ENCODE results near the gene TTC28.

The TTC28 gene

DNA sequence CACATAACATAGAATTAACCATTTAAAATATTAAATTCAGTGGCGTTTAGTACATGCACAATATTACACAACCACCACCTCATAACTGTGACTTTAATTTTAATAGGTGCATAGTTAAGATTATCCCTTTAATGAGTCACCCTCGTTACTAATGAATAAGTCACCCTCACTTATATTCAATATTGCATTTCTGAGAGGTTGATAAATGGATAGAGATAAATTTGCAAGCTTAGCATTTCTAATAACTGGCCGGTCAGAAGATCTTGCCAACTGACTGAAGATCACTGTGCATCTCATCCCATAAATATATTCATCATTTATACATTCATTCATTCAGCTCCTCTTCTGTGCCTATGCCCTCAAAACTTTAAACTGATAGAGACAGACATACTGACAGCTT, 243.7 kb downstream of the TTC28 start:
- H3K27me3 Mint-ChIP-seq (ENCODE audit: low read depth), result no peaks in the 10 kb centered on the region
- no peak overlapping the region for H3K4me3 Mint-ChIP-seq
- TF ChIP-seq, protein P1, sequence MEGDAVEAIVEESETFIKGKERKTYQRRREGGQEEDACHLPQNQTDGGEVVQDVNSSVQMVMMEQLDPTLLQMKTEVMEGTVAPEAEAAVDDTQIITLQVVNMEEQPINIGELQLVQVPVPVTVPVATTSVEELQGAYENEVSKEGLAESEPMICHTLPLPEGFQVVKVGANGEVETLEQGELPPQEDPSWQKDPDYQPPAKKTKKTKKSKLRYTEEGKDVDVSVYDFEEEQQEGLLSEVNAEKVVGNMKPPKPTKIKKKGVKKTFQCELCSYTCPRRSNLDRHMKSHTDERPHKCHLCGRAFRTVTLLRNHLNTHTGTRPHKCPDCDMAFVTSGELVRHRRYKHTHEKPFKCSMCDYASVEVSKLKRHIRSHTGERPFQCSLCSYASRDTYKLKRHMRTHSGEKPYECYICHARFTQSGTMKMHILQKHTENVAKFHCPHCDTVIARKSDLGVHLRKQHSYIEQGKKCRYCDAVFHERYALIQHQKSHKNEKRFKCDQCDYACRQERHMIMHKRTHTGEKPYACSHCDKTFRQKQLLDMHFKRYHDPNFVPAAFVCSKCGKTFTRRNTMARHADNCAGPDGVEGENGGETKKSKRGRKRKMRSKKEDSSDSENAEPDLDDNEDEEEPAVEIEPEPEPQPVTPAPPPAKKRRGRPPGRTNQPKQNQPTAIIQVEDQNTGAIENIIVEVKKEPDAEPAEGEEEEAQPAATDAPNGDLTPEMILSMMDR (IDR thresholded peaks at IDR 0.05; ENCODE audit: unreplicated experiment in 3 of 3), result no peak
- no peaks in the 10 kb centered on the region for H3K36me3 Mint-ChIP-seq (ENCODE audit: low read depth)
- H3K27ac Mint-ChIP-seq, result peak overlapping the region in 1 of 3 experiments; percentile 9
- H3K4me1 Mint-ChIP-seq, result peaks cover 48% of the 10 kb centered on the region
- no peaks in the 10 kb centered on the region for H3K9me3 Mint-ChIP-seq

- TF ChIP-seq, protein P1 (IDR thresholded peaks at IDR 0.05; ENCODE audit: unreplicated experiment in 3 of 3), result no peak
- H3K27me3 Mint-ChIP-seq (ENCODE audit: low read depth), result no peaks in the 10 kb centered on the region
- no peak overlapping the region for H3K27ac Mint-ChIP-seq
- H3K4me3 Mint-ChIP-seq, result no peak overlapping the region
- H3K9me3 Mint-ChIP-seq, result no peaks in the 10 kb centered on the region
- no peaks in the 10 kb centered on the region for H3K36me3 Mint-ChIP-seq (ENCODE audit: low read depth)
- peaks cover 41% of the 10 kb centered on the region for H3K4me1 Mint-ChIP-seq
These were observed 244.4 kb downstream of the TTC28 start for GRCh38 chr22:28435140-28435768.

DNA sequence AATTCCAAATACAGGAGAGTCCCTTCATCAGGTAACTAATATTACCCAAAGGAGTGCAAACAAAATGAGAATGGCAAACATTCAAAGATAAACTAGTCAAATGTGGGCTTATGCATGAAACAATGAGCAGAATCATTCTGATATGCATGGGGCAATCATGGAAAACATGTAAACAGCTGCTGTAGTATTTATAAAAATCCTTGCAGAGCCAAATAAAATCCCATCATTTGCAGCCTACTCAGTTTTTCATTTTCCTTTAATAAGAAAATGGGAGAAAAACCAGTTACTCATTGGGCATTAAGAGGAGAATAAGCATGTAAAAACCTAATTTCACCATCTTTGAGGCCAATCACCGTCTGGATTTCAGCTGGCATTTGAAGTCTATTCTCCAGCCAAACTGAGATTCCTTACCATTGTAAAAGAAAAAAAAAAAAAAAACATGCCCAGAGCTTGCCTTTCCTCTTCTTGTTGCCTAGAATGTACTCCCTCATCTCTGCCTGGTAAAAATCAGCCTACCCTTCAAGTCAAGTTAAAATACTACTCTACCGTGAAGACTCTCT, 249.1 kb downstream of the TTC28 start:
- Mint-ChIP-seq H3K9me3 (no peaks in the 10 kb centered on the region), H3K4me1 (peaks cover 14% of the 10 kb centered on the region), H3K27ac (no peak overlapping the region), H3K36me3 (ENCODE audit: low read depth) (no peaks in the 10 kb centered on the region), H3K4me3 (no peak overlapping the region), H3K27me3 (ENCODE audit: low read depth) (no peaks in the 10 kb centered on the region)
- TF ChIP-seq, protein P1 (IDR thresholded peaks at IDR 0.05; ENCODE audit: unreplicated experiment in 3 of 3), result no peak

DNA sequence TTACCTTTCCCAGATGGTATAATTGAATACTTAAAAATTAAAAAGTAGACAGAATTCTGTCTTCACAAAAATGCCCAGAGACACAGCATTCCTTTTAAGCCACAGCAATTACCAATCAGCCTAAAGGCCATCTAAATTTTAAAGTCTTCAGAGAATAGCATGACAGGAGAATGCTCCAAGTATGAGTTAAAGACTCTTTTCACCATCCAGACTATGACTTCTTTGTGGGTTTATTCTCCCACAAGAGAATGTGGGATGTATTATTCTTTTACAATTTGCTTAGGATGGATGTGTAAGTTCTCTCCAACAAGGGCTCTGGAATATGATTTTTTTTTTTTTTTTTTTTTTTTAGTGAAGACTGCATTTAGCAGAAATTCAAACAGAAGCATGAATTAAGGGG, 249.9 kb downstream of the TTC28 start:
- peaks cover 21% of the 10 kb centered on the region for H3K4me1 Mint-ChIP-seq
- no peak overlapping the region for H3K4me3 Mint-ChIP-seq
- no peaks in the 10 kb centered on the region for H3K9me3 Mint-ChIP-seq
- TF ChIP-seq, protein P1 (IDR thresholded peaks at IDR 0.05; ENCODE audit: unreplicated experiment in 3 of 3), result no peak
- no peak overlapping the region for H3K27ac Mint-ChIP-seq
- H3K36me3 Mint-ChIP-seq (ENCODE audit: low read depth), result no peaks in the 10 kb centered on the region
- no peaks in the 10 kb centered on the region for H3K27me3 Mint-ChIP-seq (ENCODE audit: low read depth)

- TF ChIP-seq, protein P1 (IDR thresholded peaks at IDR 0.05; ENCODE audit: unreplicated experiment in 3 of 3), result no peak
- no peak overlapping the region for H3K27ac Mint-ChIP-seq
- H3K9me3 Mint-ChIP-seq, result no peaks in the 10 kb centered on the region
- H3K27me3 Mint-ChIP-seq (ENCODE audit: low read depth), result no peaks in the 10 kb centered on the region
- peaks cover 19% of the 10 kb centered on the region for H3K4me1 Mint-ChIP-seq
- no peaks in the 10 kb centered on the region for H3K36me3 Mint-ChIP-seq (ENCODE audit: low read depth)
- H3K4me3 Mint-ChIP-seq, result no peak overlapping the region
These were observed 251.4 kb downstream of the TTC28 start for GRCh38 chr22:28428271-28428670.

All from nephron (organoid).